ENCODE data around the gene TSSK6. TPM values are rescaled to one million over a fixed set of nuclear protein-coding genes. Genes with fewer than 3 reads are reported as not detected.

The TSSK6 gene
- total RNA-seq, 2 donors from 2014 or later = 3.8 to 3.9 TPM

DNA sequence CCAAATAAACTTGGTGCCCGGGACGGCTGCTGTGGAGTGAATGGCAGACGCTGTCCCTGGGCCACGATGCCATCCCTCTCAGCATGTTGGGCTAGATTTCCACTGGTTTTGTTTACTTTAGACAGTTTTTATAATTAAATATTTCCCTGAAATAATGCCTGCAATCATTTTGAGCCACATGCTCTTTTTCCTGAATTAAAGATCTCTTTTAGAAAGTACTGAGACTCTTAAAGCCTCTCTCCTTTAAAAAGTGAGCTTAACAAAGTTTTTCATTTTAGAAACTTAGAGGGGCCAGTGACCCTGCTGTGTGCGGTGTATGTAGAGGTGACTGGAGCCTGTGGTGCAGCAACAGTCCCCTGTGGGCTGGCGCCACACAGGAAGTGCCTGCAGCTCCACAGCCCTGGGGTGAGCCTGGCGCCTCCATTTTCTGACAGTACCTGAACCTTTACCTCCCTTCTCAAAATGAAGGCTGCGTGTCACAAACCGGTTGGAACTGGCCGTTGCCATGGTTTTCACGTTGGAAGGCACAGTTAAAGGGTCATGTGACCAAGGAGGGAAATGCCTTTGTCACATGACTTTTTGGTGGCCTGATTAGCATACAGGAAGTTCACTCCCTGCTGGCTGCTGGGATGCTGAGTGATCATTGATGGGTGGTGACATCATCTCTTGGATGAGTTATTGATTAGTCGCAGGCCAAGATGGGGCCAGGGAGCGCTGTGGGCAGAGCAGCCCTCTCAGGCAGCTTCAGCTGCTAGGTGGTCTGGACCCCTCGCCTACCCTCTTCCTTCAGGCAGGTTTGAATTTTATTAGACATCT, 26.3 kb downstream of the TSSK6 start:
- no peaks in the 10 kb centered on the region for H3K27me3 Mint-ChIP-seq
- DNase-seq (peak; percentile 73 to 81 (median 81)), ATAC-seq (peak; percentile 88)
- H3K27ac Mint-ChIP-seq = peak overlapping the region; percentile 99
- peaks cover 37% of the 10 kb centered on the region for H3K4me1 Mint-ChIP-seq
- H3K36me3 Mint-ChIP-seq (ENCODE audit: low read depth) = no peaks in the 10 kb centered on the region
- H3K4me3 Mint-ChIP-seq = peak overlapping the region; percentile 80
- no peaks in the 10 kb centered on the region for H3K9me3 ChIP-seq (ENCODE audit: control insufficient read depth, low read length, poor library complexity, severe bottlenecking)

DNA sequence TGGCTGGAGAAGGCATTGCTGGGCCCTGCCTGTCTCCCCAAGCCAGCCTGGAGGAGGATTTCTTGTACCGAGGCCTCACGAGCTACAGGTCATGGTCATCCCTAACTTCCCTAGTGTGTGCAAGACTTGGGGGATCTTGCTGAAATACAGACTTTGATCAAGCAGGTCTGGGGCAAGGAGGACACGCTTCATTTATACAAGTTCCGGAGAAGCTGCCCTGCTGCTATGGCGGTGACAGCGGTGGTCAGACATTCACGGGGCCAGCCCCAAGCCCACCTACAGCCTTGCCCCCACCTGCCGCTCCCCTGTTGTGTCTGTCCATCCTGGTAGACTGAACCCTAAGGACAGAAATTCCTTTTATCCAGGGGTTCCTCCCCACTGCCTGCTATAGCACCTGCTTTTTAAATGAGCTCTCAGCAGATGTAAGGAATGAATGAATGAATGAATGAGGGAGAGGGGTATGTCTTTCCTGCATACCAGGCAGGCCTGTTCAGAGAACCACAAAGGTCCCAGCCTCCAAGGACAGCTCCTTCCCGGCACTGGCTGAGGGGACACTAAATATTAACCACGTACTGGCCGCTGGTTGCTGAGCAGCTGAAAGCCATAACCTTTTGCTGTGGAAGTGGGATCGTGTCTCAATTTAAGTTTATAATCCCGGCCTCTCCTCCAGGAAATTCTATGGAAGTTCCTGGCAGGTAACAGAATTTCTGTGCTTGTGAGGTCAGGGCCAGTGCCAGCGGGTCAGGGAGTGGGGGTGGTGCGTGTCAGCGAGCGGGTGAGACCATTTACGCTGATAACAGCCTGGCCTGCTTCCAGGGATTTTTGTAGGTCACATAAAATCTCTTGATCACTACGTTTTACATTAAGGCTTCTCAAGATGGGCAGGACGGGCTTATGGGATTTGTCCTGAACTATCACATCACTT, 27.1 kb downstream of the TSSK6 start:
- Mint-ChIP-seq H3K4me1 (peaks cover 38% of the 10 kb centered on the region), H3K27ac (peak overlapping the region; percentile 99), H3K4me3 (peak overlapping the region; percentile 80), H3K27me3 (no peaks in the 10 kb centered on the region), H3K36me3 (ENCODE audit: low read depth) (no peaks in the 10 kb centered on the region)
- ATAC-seq (no peak), DNase-seq (no peak)
- no peaks in the 10 kb centered on the region for H3K9me3 ChIP-seq (ENCODE audit: control insufficient read depth, low read length, poor library complexity, severe bottlenecking)

- H3K27me3 Mint-ChIP-seq = no peaks in the 10 kb centered on the region
- peak overlapping the region; percentile 7 for H3K4me3 Mint-ChIP-seq
- peaks cover 42% of the 10 kb centered on the region for H3K4me1 Mint-ChIP-seq
- H3K36me3 Mint-ChIP-seq (ENCODE audit: low read depth) = no peaks in the 10 kb centered on the region
- ATAC-seq (no peak), DNase-seq (no peak)
- peak overlapping the region; percentile 99 for H3K27ac Mint-ChIP-seq
- no peaks in the 10 kb centered on the region for H3K9me3 ChIP-seq (ENCODE audit: control insufficient read depth, low read length, poor library complexity, severe bottlenecking)
Measured at GRCh38 chr19:19487077-19487949, 28.0 kb downstream of the TSSK6 start.

GRCh38 chr19:19486343-19487076, 28.8 kb downstream of the TSSK6 start:
- peaks cover 42% of the 10 kb centered on the region for H3K4me1 Mint-ChIP-seq
- no peaks in the 10 kb centered on the region for H3K36me3 Mint-ChIP-seq (ENCODE audit: low read depth)
- peak overlapping the region; percentile 36 for H3K4me3 Mint-ChIP-seq
- no peaks in the 10 kb centered on the region for H3K27me3 Mint-ChIP-seq
- H3K27ac Mint-ChIP-seq = peak overlapping the region; percentile 99
- no peaks in the 10 kb centered on the region for H3K9me3 ChIP-seq (ENCODE audit: control insufficient read depth, low read length, poor library complexity, severe bottlenecking)
- DNase-seq (no peak), ATAC-seq (no peak)

DNA sequence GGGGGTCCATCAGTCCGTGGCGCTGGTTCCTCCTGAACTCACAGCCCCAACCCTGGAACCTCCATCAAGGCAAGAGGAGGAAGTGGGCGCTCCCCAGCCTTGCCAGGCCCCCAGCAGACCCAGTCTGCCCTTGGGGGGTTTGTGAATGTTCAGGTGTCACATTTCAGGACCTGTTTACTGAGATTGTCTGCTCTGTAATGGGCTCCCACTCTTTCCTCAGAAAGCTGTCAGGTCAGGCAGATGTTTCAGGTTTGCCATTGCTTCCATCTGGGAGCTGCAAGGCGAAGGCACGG, 29.4 kb downstream of the TSSK6 start:
- Mint-ChIP-seq H3K27ac (peak overlapping the region; percentile 81), H3K4me3 (no peak overlapping the region)
- ATAC-seq = no peak

DNA sequence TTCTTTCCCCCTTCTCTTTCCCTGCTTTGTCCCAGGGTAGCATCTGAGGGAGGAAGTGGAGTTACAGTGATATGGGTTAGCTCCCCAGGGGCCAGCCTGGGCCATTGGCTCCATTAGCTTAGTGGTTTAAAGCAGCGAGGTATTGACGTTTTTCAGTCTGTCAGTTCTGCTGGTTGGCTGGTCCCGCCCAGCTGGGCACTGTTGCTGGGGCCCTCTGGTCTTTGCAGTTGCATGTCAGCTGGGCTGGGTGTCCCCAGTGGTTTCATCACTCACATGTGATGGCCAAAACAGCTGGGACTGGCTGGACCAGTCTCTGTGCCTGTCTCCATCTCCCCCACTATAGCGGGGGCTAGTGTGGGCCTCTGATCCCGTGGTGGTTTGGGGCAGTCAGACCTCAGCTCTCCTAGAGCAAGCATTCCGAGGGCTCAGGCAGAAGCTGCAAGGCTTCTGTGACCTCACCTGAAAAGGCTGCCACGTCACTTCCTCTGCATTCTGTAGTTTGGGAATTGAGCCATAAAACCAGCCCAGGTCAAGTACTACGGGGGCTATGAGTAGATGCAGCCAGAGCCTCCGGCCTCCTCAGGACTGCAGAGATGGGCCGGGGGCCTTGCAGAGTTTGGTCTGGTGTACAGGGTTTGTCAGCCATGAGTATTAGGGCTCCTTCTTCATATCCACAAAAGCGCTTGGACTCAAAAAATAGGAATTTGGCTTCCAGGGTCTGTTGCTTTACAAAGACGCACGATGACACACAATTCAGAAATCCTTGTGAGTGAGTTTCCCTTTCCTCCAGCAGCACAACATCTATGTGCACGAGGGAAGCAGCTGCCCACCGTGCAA, 30.0 kb downstream of the TSSK6 start:
- peaks cover 38% of the 10 kb centered on the region for H3K4me1 Mint-ChIP-seq
- H3K9me3 ChIP-seq (ENCODE audit: control insufficient read depth, low read length, poor library complexity, severe bottlenecking) = no peaks in the 10 kb centered on the region
- H3K36me3 Mint-ChIP-seq (ENCODE audit: low read depth) = no peaks in the 10 kb centered on the region
- no peak overlapping the region for H3K4me3 Mint-ChIP-seq
- ATAC-seq = no peak
- DNase-seq = no peak
- H3K27me3 Mint-ChIP-seq = no peaks in the 10 kb centered on the region
- peak overlapping the region; percentile 81 for H3K27ac Mint-ChIP-seq

More for the DNA sequence above, 29.4 kb downstream of the TSSK6 start:
- Mint-ChIP-seq H3K4me1 (peaks cover 42% of the 10 kb centered on the region), H3K27me3 (no peaks in the 10 kb centered on the region), H3K36me3 (ENCODE audit: low read depth) (no peaks in the 10 kb centered on the region)
- DNase-seq = no peak
- H3K9me3 ChIP-seq (ENCODE audit: control insufficient read depth, low read length, poor library complexity, severe bottlenecking) = no peaks in the 10 kb centered on the region

DNA sequence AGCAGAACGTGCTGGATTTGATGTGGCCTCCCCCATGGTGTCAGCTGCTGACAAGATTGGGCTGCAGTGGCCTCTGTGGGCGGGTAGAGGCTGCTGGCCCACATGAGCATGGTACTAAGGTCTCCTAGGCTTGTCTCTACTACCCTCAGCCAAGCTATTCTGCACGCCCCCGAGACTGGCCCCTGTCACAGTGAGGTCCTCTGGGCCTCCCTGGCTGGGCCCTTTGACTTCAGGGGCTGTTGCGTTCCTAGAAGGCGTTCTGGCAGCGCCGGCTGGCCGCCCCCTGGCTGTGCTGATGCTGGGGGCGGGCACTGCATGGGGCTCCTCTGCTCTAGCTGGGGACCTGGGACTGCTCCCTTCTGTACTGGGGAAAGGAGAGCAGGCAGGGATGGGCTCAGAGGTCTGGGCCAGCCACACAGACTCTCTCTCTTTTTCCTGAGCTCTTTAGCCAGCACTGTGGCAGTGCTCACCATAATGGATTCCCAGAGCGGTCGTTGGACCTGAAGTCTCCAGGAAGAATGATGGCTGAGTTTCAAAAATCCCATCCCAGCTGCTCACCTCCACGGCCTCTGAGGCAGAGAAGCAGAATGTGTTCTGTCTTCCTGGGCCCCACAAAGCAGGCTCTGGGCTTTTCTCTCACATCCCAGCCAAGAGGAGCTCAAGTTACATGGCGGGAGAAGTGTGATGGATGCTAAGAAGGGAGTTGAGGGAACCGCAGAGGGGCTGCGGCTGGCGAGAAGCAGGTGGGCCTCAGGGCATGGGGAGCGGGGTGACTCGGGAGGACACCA, 32.3 kb downstream of the TSSK6 start:
- no peaks in the 10 kb centered on the region for H3K9me3 ChIP-seq (ENCODE audit: control insufficient read depth, low read length, poor library complexity, severe bottlenecking)
- Mint-ChIP-seq H3K27me3 (no peaks in the 10 kb centered on the region), H3K4me3 (no peak overlapping the region), H3K4me1 (peaks cover 21% of the 10 kb centered on the region), H3K27ac (peak overlapping the region; percentile 71), H3K36me3 (ENCODE audit: low read depth) (no peaks in the 10 kb centered on the region)
- ATAC-seq = no peak
- DNase-seq = no peak

DNA sequence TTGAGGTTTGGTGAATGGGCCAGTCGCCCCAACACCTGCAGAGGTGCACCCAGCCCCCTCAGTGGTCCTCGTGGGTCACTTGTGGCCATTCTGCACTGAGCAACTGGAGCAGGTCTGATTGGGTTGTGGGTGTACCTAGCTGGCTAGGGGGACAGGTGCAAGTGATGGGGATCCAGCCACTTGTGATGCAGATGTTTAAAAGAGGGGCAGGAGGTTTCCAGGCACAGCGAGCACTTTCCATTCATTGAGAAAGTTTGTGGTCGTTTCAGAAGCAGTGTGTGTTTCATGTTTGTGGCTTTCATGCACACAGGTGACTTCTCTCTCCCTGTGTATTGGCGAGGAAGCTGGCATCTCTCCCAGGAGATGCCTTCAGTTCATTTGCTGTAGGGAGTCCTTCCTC, 34.7 kb downstream of the TSSK6 start:
- Mint-ChIP-seq H3K27me3 (no peaks in the 10 kb centered on the region), H3K4me3 (no peak overlapping the region), H3K27ac (peak overlapping the region; percentile 56), H3K36me3 (ENCODE audit: low read depth) (no peaks in the 10 kb centered on the region), H3K4me1 (peaks cover 31% of the 10 kb centered on the region)
- no peaks in the 10 kb centered on the region for H3K9me3 ChIP-seq (ENCODE audit: control insufficient read depth, low read length, poor library complexity, severe bottlenecking)
- no peak for ATAC-seq
- no peak for DNase-seq

DNA sequence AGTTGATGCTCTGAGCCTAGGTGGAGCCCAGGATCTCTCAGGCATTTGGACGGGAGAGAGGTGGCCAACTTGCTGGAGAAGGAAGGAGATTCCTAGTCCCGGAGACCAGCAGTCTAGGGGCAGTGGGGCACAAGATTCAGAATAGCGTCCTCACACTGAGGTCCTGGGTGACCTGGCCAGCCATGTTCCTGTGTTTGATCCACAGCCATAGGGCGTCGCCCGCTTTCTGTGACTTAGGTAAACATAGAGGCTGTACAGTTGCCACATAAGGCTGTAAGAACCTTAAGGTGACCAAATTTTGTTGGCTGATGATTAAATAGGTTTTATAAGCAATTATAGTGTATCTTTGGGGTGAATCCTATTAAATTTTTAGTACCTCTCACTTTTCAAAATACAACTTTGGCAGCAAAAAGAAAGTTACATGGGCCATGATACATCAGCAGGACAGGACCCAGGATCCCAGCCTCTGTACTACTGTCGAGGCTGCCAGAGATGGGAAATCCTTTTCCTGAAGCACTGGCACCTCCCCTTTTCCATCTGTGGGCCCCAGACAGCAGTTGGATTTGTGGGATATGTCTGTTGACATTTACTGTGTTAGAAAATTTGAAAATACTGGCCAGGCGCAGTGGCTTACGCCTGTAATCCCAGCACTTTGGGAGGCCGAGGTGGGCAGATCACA, 37.5 kb downstream of the TSSK6 start:
- DNase-seq = no peak
- no peaks in the 10 kb centered on the region for H3K27me3 Mint-ChIP-seq
- H3K27ac Mint-ChIP-seq = peak overlapping the region; percentile 96
- H3K36me3 Mint-ChIP-seq (ENCODE audit: low read depth) = no peaks in the 10 kb centered on the region
- no peak overlapping the region for H3K4me3 Mint-ChIP-seq
- ATAC-seq = no peak
- H3K4me1 Mint-ChIP-seq = peaks cover 43% of the 10 kb centered on the region
- no peaks in the 10 kb centered on the region for H3K9me3 ChIP-seq (ENCODE audit: control insufficient read depth, low read length, poor library complexity, severe bottlenecking)

DNA sequence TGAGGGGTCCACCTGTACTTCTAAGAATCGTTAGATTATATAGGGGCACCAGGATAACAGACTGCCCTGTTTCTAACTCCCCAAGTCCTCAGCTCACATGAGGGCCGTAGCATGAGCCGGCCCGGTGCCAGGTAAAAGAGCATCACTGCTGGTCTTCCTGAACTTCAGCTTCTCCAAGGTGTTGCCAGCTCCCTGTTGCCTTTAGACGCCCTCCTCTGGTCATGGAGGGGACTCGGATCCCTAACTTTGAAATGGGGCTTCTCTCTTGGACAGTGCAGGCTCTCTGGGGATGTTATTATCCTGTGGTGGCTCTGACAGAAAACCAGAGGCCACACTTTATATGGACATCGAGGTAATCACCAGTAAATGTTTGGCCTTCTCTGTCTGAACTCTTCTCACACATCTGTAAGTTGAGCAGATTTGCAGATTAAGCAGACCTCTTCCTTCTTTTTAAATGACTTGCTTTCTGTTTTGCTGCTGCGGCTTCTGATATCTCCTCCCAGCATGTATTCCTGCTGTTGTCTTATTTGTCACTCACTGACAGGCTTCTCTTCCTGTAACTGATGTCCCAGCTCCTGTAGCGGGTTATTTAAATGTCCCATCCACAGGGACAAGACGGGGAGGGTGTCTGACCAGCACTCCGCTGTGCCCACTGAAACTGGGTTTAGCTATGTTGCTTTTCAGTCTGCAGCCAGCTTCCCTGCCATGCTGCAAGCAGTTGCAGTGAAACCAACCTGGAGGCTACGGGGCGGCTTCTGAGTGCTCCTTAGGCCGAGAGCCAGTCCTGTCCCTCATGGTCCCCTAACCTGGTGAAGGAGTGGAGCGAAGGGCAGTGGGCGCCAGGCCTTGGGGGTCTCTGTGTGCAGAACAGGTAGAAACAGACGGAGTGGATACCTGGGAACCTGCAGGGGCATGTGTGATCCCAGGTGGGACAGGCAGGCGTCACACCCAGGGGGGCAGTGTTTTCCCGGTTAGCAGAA, 39.2 kb downstream of the TSSK6 start:
- peak overlapping the region; percentile 96 for H3K27ac Mint-ChIP-seq
- H3K27me3 Mint-ChIP-seq = no peaks in the 10 kb centered on the region
- DNase-seq (no peak), ATAC-seq (peak; percentile 23)
- H3K4me1 Mint-ChIP-seq = peaks cover 53% of the 10 kb centered on the region
- H3K9me3 ChIP-seq (ENCODE audit: control insufficient read depth, low read length, poor library complexity, severe bottlenecking) = no peaks in the 10 kb centered on the region
- peak overlapping the region; percentile 77 for H3K4me3 Mint-ChIP-seq
- no peaks in the 10 kb centered on the region for H3K36me3 Mint-ChIP-seq (ENCODE audit: low read depth)
